ENCODE data around the gene EVX2. TPM values are rescaled to one million over a fixed set of nuclear protein-coding genes. Genes with fewer than 3 reads are reported as not detected.

The EVX2 gene
- total and polyA plus RNA-seq, 2 of the 4 experiments (the other 2 are of a cell fraction), result not detected

DNA sequence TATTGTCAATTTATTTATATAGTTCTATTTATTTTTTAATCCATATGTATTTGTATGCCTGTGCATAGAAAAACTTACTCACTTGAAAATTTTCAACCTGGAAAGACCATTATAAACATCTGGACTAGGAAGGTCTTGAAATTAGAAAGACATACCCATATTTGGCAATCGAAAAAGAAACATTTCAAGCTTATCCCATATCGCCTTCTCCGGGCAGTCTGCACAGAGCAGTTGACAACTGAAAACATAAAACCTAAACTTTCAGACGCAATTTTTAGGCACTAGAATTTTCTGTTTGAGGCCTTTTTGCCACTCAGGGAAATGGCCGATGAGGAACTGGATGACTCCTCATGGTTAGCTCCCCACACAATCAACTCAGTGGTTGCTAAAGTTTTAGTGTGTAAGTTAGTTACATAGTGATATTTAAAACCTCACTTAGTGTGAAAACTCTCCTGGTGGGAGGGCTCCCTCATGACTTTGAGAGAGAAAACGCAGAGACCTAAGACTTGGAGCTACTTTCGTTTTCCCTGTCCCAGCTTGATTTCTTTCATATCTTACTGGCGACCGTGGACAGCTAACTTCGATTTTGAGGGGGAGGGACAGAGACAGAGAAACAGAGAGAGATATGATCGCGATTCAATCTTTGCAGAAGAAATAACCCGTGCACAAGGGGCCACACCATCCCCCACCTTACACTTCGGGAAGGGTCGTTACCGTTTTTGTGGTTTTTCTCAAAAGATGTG is 12.7 kb upstream of the EVX2 start:
- TF ChIP-seq MAFK (IDR thresholded peaks at IDR 0.05; ENCODE audit: low read depth, low read length), result no peak
- Histone ChIP-seq H2AK9ac (replicated peaks; ENCODE audit: low read depth, low read length, poor library complexity) (no peak overlapping the region), H4K20me1 (ENCODE audit: insufficient read depth, low read length) (no peaks in the 10 kb centered on the region), H2BK20ac (ENCODE audit: low read depth, low read length) (no peak overlapping the region), H3K9me1 (ENCODE audit: insufficient read depth, low read length) (no peaks in the 10 kb centered on the region), H3K18ac (ENCODE audit: low read depth, low read length) (no peak overlapping the region), H3K79me1 (ENCODE audit: low read depth in 1 of 2, low read length in 2 of 2) (no peaks in the 10 kb centered on the region), H3K4me3 (ENCODE audit: insufficient read depth, low read depth, low read length) (peak overlapping the region; percentile 35), H3K23ac (ENCODE audit: low read depth, low read length) (no peak overlapping the region; the same call in 1 of the 2 replicates), H3K14ac (replicated peaks; ENCODE audit: low read depth, low read length) (no peak overlapping the region), H4K91ac (ENCODE audit: insufficient read depth, low read depth, low read length) (no peak overlapping the region), H2BK120ac (ENCODE audit: low read depth, low read length) (no peak overlapping the region), H2BK15ac (ENCODE audit: low read depth, low read length) (no peak overlapping the region), H2BK5ac (ENCODE audit: low read depth, low read length, poor library complexity, severe bottlenecking) (no peak overlapping the region), H3K9me3 (ENCODE audit: control insufficient read depth, insufficient read depth, low read length) (peaks cover 6% of the 10 kb centered on the region), H3K36me3 (ENCODE audit: control insufficient read depth, insufficient read depth, low read length) (no peaks in the 10 kb centered on the region), H3K27me3 (ENCODE audit: control insufficient read depth, insufficient read depth, low read length) (peaks cover 92% of the 10 kb centered on the region), H3K9ac (ENCODE audit: low read depth, low read length) (no peak overlapping the region), H4K8ac (ENCODE audit: low read depth in 2 of 2, low read length in 2 of 2) (no peak overlapping the region), H3K4me1 (ENCODE audit: control insufficient read depth, insufficient read depth, low read length) (peaks cover 3% of the 10 kb centered on the region; the same call in 1 of the 2 replicates), H3K56ac (ENCODE audit: extremely low read depth, insufficient read depth, low read length) (no peak overlapping the region), H3K4ac (ENCODE audit: low read depth, low read length) (no peak overlapping the region), H4K5ac (ENCODE audit: low read depth, low read length) (no peak overlapping the region), H3K4me2 (ENCODE audit: low read depth, low read length) (peak overlapping the region; percentile 85), H3K27ac (ENCODE audit: insufficient read depth, low read length) (no peak overlapping the region), H2AFZ (replicated peaks; ENCODE audit: low read length, poor library complexity) (peak overlapping the region; percentile 64), H2AK5ac (ENCODE audit: low read depth, low read length) (no peak overlapping the region)
- ChIA-PET POLR2A (ENCODE audit: unreplicated experiment) (no interaction called here), CTCF (interaction anchor here (0.9 to 3.9 kb wide), 4 partner anchors 406 to 893 kb away, joined by 3 to 13 read pairs (median 4); no protein-coding TSS in a partner anchor)
- in situ Hi-C loops (cut with MboI; ENCODE audit: low sequenced_read_pairs), result loop anchor here (10.0 to 25.0 kb wide), 4 partner anchors 412 to 1359 kb away; no protein-coding TSS in a partner anchor
- dilution Hi-C loops (cut with HindIII; ENCODE audit: low sequenced_read_pairs, unreplicated experiment), result no loop called here
- ATAC-seq (ENCODE audit: low read depth), result no peak
- DNase-seq, result no peak
- WGBS, 2 experiments (ENCODE audit: extremely low coverage in 2 of 2, insufficient read length in 1 of 2), result 18% methylated on average over 4 of the region's 16 CpGs; no CpG with 5 or more reads in 1 of the 2 experiments
- no TSS peak for BruUV-seq (replicated peaks)
- intact Hi-C loops (cut with micrococcal nuclease), result loop anchor here (2.0 to 10.0 kb wide), 6 partner anchors 682 to 1392 kb away; no protein-coding TSS in a partner anchor

All from IMR-90 (cell line).